K562 treated with DMSO at 1 percent for 12 hours (cell line): ENCODE results near the gene DUOX2. TPM values are rescaled to one million over a fixed set of nuclear protein-coding genes. Genes with fewer than 3 reads are reported as not detected.

Experiments used
- total RNA-seq: library from RNA; unstranded; fragments of 300-600 nt; gene quantifications from 2 replicates; pipeline ENCODE4 v1.2.3, GENCODE V29; 2022; ENCODE audit not compliant: insufficient read depth

The DUOX2 gene
- total RNA-seq: 0.11 TPM in 1 of 2 replicates, not detected in the other

GRCh38 chr15:45114076-45114750 lies at the start of gene DUOX2, which contains the start of gene DUOXA2:
Gene DUOX2 (minus strand): TSS chr15:45114172. CDS start chr15:45113411, 761 bp downstream.
Gene DUOXA2 (plus strand): TSS chr15:45114326. CDS start chr15:45114606, 280 bp downstream.

GRCh38 chr15:45129651-45130129 lies 15.7 kb upstream of the DUOX2 start, which contains the start of the genes DUOX1 and DUOXA1:
Gene DUOX1 (plus strand): TSS chr15:45129994. CDS start chr15:45131967, 1,973 bp downstream.
Gene DUOXA1 (minus strand): TSS chr15:45129879. CDS start chr15:45123014, 6,865 bp downstream.

Other genes with a start within 250 kb of the DUOX2 start
- not detected in 2 replicates for gene TERB2, start 157.5 kb downstream of the DUOX2 start, total RNA-seq
- gene SORD, start 91.0 kb downstream of the DUOX2 start, total RNA-seq: 15.3 and 34.2 TPM in 2 replicates
- gene DUOXA2, start 154 bp upstream of the DUOX2 start, total RNA-seq: not detected in 2 replicates
- not detected in 2 replicates for gene DUOXA1, start 15.7 kb upstream of the DUOX2 start, total RNA-seq
- gene DUOX1, start 15.8 kb upstream of the DUOX2 start, total RNA-seq: not detected in 2 replicates
- gene SHF, start 73.8 kb upstream of the DUOX2 start, total RNA-seq: 3.5 and 3.6 TPM in 2 replicates
- not detected in 2 replicates for gene SLC28A2, start 138.1 kb upstream of the DUOX2 start, total RNA-seq